ENCODE measurements around the gene C6orf62.
"Not testable (repeated sequence)": the region's sequence is repeated elsewhere in the genome, so short reads cannot be mapped to it uniquely, and the experiment has no call there.

Gene C6orf62

DNA sequence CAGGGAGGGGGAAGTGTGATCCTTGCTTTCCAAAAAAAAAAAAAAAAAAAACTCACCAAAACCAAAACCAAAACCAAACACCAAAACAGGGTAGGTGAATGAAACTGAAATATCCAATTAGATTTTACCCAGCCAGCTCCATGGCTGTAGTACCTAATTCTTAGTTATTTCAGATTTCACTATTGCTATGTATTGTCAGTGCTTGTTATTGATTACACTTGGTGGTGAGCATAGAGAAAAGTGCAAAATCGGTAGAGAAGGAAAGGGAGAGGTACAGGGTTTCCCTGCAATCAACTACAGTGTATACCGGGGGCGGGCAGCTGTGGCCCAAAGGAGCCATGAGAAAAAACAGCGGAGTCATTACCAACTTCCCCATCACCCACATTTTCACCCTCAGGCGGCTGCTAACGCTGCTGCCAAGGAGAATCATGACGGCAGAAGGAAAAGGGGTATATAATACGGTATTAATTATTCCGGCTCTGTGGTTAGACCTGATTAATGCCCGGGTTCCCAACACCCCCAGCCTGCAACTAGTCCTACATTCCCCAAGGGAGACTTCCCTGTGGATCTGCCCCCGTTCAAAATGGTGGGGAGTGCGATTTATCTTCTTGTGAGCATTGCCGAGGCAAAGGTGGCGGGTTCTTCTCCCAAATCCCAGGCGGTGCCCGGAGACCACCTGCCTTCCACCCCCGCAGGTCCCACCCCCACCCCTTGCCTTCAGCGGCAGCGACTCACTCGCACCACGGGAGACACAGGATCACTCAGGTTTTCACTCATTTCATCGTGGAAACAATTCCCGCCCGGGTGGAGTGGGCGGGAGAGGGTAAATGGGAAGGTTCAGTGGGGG lies at the start of gene C6orf62:
TSS of gene C6orf62 (minus strand) at position 30 of the 847 bp plus-strand sequence. CDS start 486 bp downstream, outside the sequence.
- peak; percentile 33 for DNase-seq

- DNase-seq = no peak
These were observed 49.4 kb upstream of the C6orf62 start for GRCh38 chr6:24768361-24768760.

GRCh38 chr6:24766680-24767462 lies 47.9 kb upstream of the C6orf62 start:
- DNase-seq = no peak

- DNase-seq = not testable (repeated sequence)
These were observed 47.0 kb upstream of the C6orf62 start for GRCh38 chr6:24765968-24766367.

DNA sequence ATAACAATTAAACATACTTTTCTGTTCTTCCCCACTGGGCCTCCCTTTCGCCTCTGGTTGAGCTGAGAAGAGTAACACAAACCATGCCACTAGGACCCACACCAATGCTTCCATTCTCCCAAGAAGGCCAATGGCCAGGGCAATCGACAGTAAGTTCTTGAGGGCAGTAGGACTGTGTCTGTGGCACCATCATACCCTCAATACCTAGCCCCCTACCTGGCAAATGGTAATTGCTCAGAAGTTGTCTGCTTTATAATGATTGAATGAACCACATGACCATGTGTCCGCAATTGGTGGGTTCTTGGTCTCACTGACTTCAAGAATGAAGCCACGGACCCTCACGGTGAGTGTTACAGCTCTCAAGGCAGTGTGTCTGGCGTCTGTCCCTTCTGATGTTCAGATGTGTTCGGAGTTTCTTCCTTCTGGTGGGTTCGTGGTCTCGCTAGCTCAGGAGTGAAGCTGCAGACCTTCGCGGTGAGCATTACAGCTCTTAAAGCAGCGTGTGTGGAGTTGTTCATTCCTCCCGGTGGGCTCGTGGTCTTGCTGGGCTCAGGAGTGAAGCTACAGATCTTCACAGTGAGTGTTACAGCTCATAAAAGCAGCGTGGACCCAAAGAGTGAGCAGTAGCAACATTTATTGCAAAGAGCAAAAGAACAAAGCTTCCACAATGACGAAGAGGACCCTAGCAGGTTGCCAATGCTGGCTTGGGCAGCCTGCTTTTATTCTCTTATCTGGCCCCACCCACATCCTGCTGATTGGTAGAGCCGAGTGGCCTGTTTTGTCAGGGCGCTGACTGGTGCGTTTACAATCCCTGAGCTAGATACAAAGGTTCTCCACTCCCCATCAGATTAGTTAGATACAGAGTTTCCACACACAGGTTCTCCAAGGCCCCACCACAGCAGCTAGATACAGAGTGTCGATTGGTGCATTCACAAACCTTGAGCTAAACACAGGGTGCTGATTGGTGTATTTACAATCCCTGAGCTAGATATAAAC lies 46.2 kb upstream of the C6orf62 start:
- DNase-seq = not testable (repeated sequence)

DNA sequence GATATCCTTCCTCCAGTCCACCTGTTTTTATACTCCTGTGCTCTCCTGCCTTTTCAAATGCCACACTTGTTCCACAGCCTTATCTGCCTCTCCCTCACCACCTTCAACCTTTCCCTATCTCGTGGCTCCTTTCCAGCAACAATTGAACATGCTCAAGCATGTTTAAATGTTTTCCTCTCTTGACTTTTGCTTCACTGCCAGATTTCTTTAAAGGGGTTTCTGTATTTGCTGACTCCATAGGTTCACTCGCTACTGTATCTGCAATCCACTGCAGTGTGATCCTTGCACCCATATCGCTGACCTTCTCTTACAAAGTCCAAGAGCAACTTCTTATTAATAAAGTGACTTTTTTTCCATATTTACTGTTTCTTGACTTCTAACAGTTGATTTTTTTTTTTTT lies 44.6 kb upstream of the C6orf62 start:
- no peak for DNase-seq

DNA sequence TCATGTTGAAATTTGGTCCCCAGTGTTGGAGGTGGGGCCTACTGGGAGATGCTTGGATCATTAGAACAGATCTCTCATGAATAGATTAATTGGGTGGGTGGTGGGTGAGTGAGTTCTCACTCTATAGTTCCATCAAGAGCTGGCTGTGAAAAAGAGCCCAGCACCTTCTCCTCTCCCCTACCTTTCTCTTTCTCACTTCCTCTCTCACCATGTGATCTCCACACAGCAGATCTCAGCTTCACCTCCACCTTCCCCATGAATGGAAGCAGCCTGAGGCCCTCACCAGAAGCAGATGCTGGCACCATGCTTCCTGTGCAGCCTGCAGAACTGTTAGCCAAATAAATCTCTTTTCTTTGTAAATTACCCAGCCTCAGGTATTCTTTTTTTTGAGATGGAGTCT lies 42.9 kb upstream of the C6orf62 start:
- no peak for DNase-seq

- no peak for DNase-seq
These were observed 42.4 kb upstream of the C6orf62 start for GRCh38 chr6:24761193-24761835.

- no peak for DNase-seq
These were observed 41.3 kb upstream of the C6orf62 start for GRCh38 chr6:24760210-24760609.

- DNase-seq = no peak
These were observed 40.8 kb upstream of the C6orf62 start for GRCh38 chr6:24759718-24760117.

GRCh38 chr6:24757611-24758010 lies 38.7 kb upstream of the C6orf62 start:
- no peak for DNase-seq

DNA sequence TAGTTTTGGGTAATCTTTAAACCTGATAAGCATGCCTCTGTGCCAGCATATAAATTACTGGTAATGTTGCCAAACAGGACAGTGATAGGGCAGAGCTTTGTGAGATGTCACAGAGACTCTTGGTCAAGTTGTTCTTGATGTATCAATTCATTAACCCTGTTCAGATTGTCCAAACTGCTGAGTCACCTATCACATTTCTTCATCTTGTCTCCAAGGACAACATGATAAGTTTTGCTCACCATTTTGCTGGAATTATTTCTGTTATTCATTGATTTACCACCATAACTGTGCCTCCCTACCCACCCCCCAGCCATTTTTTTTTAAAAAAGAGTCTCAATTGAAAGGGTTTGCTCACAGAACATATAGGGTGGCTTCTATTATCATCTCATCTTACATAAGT lies 36.3 kb upstream of the C6orf62 start:
- no peak for DNase-seq

- not testable (repeated sequence) for DNase-seq
These were observed 35.4 kb upstream of the C6orf62 start for GRCh38 chr6:24754378-24754777.

DNA sequence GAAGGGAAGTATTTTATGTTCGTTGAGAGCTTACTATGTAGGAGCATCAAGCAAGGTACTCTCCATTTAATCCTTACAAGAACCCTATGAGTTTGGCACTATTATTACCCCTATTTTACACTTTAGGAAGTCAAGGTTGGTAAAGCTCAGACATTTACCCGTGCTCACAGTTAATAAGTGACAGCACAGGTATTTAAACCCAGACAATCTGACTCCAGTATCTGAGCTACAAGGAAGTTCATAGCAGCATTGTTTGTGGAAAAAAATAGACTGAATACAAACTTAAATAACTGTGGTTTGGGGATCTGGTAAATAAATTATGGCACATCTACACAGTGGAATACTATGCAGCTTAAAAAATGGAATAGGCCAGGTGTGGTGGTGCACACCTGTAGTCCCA lies 34.6 kb upstream of the C6orf62 start:
- DNase-seq = no peak

DNA sequence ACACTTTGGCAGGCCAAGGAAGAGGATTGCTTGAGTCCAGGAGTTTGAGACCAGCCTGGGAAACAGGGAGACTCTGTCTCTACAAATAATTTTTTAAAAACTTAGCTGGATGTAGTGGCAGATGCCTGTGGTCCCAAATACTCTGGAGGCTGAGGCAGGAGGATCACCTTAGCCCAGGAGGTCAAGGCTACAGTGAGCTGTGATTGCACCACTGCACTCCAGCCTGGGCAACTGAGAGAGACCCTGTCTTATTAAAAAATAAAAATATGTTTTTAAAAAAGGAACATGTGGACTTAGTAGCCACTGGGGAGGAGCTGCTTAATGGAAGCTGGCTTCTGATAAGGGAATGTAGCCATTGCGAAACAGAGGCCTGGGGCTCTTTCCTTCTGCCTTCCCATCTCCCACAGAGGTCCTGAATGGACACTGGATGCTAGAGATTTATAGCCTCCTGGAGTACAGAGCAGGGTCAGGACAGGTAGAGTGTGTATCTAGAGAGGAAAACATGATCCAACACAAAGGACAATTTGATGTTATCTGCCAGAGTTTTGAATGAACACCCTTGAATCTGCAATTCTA lies 34.1 kb upstream of the C6orf62 start:
- no peak for DNase-seq

GRCh38 chr6:24752503-24752902 lies 33.5 kb upstream of the C6orf62 start:
- DNase-seq = no peak

DNA sequence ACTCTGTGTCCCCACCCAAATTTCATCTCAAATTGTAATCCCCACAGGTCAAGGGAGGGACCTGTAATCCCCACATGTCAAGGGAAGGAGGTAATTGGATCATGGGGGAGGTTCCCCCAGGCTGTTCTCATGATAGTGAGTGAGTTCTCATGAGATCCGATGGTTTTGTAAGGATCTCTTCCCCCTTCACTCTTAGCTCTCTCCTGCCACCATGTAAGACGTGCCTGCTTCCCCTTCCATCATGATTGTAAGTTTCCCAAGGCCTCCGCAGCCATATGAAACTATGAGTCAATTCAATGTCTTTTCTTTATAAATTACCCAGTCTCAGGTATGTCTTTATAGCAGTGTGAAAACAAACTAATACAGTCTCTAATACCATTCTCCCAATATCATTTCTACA lies 31.9 kb upstream of the C6orf62 start:
- not testable (repeated sequence) for DNase-seq

DNA sequence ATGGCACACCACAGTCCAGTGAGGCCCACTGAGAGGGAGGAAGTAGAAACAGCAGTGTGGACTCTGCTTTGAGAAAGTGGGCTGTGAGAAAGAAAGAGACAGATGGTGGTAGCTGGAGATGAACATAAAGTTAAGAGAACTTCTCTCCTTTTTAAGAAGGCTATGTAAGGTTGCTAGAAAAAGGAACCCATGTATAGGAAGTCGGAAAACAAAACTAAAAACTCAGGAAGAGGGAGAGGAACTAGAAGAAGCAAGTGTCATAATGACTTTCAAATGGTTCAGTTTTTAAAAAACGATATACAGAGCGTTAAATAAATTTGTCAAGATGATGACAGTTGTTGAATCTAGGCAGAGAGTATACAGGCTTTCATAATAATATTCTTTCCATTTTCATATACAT lies 30.3 kb upstream of the C6orf62 start:
- no peak for DNase-seq

DNA sequence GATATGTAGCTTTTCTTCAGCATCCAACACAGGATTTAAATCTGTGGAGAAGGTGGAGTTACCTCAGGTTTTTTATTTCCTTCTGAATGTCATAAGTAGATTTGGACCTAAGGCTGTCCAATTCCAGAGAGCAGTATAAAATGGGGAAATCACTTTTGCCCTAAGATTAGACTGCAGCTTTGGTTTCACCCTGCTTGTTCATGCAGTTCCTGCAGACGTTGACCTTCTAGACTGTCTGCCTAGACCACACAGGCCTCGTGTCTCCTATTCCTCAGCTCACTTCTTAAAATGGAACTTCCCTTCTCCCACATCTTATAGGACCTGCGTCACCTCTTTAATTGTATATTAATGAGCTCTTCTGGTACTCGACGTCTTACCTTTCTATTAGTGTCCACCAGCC lies 26.0 kb upstream of the C6orf62 start:
- DNase-seq = no peak

DNA sequence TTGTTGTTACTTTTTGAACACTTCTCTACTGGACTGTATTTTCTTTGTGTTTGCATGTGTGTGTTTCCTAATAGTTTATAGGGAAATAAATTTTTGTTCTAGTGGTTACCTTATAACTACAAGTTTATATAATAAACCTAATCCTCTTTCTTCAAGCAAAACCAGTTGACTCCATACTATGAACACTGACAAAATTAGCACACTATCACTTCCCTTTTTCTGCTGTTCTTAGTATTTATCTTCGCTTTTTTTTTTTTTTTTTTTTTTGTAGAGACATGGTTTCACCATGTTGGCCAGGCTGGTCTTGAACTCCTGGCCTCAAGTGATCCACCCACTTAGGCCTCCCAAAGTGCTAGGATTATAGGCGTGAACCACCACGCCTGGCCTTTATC lies 25.0 kb upstream of the C6orf62 start:
- DNase-seq = no peak

- DNase-seq = no peak
These were observed 24.4 kb upstream of the C6orf62 start for GRCh38 chr6:24743265-24743943.

Data from activated gamma-delta T cell treated with Interleukin-2 at 50 U/mL for 16 hours (primary cell).